GM18951 (cell line): Measurements from ENCODE around the gene TBX2.

ENCODE experiments used
- POLR2A ChIP-seq: IDR thresholded peaks from 4 replicates; pipeline ENCODE4 v1.6.1; 2011; ENCODE audit warnings: mild to moderate bottlenecking; ENCODE audit not compliant: insufficient read length, insufficient read depth; ENCODE audit errors: extremely low read depth
- in situ Hi-C: fragments of 300-500 bp; cut with MboI; formaldehyde crosslinking; loops from one replicate; pipeline ENCODE4 v1.12.0; 2022; ENCODE audit warnings: low sequenced_read_pairs, mixed read lengths, inconsistent platforms; ENCODE audit not compliant: unreplicated experiment

TBX2 gene

DNA sequence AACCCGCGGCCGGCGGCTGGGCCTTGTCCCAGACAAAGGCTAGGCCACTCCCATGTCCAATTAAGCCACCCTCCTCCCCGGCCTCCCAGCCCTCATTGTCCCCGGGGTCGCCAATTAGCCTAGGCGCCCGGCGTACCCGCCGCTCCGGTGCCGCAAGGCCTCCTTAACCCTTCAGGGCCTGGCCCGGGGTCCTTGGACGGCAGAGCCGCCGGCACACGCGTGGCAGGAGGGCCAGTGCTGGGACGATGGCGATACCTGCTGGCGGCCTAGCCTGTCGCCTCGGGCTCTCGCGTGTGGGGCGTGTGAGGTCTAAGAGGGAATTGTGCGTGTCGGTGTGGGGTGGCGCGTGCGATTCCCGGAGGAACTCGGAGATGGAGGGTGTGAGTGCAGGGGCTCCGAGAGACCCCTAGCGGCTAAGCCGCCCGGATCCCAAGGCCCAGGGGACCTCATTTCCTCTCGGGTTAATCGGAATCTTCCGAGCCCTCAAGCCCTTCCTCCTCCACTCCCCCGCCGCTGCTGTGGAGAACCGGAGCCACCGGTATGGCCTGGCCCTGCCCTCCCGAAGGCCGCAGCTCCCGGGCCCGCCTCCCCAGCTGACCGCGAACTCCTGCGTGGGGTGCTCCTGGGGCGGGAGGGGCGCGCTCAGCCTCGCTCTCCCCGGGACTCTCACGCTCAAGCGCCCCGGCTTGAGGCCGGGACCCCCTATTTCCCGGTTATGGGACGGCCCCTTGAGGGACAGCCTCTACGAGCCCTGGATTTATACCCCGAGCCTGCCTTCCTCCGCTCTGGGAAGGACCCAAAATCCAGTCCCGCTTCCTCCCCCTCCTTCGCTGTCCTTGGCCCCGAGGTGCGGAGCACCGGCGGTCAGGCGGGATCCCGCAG is 11.9 kb downstream of the TBX2 start:
- no peak for TF ChIP-seq POLR2A

DNA sequence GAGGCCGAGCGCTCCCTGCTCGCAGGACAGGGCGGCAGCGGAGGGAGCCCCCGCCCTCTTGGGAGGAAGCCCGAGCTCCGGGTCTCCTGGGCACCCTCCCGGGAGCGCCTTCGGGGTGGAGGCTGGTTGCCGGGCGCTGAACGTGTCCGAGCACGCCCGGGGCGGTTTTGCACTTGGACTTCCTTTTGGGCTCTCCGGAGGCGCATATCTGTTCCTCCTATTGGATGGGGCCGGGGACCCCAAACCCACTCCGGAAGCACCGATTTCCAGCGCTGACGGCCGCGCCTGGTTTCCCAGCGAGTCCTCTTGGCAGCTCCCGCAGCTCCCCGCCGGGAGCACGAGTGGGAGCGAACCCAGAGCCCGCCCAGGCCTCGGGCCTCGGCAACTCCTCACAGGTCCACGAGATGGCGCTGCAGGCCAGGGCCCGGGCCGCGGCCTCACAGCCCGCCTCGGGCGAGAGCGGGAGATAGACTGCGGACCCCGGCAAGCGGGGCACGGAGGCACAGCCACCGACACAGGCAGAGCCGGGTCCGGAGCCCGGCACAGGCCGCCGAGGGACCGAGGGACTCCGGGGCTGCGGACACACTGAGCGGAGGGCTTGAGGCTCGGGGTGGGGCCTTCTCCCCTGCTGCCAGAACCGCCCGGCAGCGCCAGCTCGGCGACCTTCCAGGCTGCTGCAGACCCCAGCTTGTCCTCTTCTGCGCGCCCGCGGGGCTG is 12.7 kb downstream of the TBX2 start:
- peak; percentile 29 for TF ChIP-seq POLR2A
- in situ Hi-C loops: loop anchor here (25.0 kb wide), 1 partner anchor 425 kb away; no protein-coding TSS in a partner anchor

More for the DNA sequence above, 11.9 kb downstream of the TBX2 start:
- in situ Hi-C loops: loop anchor here (25.0 kb wide), 1 partner anchor 426 kb away; no protein-coding TSS in a partner anchor

DNA sequence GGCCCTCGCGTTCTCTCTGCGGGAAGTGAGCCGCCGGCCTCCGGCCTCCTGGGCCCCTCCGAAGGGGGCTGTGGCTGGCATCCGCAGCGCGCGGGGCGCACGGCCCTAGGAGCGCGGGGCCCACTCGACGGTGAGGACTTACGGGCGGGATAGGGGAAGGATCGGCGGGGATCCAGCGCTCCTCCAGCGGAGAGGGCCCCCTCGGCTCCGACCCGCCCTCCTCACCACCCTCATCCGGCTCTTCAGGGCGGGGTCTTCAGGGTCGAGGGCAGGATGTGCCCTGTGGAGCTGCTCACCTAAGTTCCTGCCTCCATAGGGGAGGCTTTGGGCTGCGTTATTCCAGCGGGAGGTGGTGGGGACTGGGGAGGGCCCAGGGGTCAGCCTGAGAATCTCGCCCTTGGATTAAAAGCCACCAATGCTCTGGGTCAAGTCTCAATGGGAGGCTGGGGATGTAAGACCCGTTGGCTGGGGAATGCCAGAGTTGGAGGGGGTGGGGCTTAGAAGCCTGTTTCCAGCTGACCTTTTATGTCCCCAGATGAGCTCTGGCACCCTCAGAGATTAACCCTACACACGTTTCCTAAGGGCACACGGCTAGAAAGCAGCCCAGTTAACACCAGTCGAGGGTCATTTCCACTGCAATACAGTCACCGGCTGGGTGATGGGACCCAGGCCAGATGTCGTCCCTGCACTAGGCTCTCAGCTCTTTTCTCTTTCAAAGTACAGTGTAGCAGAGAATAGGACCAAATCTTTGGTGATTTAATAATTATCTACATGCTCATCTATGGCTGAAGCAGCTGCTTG is 13.4 kb downstream of the TBX2 start:
- in situ Hi-C loops: loop anchor here (25.0 kb wide), 1 partner anchor 424 kb away; no protein-coding TSS in a partner anchor
- TF ChIP-seq POLR2A: no peak

DNA sequence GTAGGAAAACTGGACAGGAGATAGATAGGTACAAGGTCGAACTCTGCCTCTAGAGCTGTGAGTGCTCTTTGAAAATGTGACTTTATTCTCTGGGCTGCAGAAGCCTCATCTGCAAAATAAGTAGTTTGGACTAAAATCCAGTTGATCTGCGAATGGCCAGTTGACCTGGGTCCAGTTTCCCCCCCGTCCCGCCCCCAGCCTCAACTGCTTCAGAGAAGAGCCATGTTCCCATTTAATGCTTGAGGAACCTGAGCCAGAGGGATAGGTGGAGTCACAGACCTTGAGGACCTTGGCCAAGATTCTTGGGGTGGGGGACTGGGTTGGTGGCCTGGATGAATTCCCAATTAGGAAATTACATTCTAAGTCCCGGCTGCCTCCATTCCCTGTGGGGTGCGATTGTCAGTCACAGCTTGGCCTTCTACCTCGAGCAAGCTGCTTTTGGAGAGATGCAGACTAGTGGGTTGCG is 14.1 kb downstream of the TBX2 start:
- in situ Hi-C loops: loop anchor here (25.0 kb wide), 1 partner anchor 424 kb away; no protein-coding TSS in a partner anchor
- TF ChIP-seq POLR2A: no peak

DNA sequence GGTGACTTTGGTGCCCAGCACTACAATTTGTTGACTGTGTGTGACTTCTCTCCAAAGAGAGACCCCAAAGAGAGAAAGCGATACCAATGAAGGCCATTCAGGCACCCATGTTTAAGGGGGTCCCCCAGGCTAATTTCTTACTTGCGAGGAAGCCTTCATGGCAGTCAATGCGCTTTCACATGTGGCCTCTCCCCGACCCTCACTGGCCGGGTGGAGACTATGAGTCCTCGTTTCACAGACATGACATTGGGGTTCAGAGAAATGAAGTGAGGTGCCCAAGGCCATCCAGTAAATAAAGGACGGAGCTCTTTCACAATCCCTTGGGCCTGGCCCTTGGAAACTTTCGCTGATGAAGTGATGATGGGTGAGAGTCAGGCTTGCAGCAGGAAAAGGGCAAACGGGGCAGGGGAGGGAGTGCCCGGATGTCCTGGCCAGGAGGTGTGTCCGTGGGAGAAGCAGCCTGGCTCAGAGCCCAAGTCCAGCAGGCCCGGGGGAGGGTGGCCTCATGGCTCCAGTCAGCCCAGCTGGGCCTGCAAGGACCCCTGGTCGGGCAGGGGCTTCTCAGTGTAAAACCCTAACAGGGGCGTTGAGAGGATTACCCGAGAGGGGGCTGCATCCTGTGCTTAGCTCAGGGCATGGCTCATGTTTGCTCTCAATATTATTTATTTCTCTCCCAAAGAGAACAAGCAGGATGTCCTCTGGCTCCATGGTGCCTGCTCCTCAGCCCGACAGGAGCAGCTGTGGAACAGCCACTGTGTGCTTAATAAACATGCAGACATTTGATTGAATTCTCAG is 14.7 kb downstream of the TBX2 start:
- in situ Hi-C loops: loop anchor here (25.0 kb wide), 1 partner anchor 423 kb away; no protein-coding TSS in a partner anchor
- TF ChIP-seq POLR2A: no peak

DNA sequence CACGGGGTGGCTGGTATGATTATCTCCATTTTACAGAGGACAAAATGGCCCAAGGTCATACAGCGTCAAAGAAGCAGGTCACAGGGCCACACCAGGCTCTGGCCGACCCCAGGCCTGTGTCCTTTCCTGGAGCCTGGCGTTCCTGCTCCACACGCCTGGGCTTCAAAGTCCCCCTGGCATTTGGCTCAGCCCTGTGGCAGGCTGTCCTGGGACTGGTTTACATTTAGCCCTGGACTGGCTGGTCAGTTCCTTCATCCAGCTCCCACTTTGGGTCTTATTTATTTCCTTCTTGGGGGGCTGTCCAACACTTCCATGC is 15.3 kb downstream of the TBX2 start:
- in situ Hi-C loops: loop anchor here (25.0 kb wide), 1 partner anchor 422 kb away; no protein-coding TSS in a partner anchor
- TF ChIP-seq POLR2A: no peak

DNA sequence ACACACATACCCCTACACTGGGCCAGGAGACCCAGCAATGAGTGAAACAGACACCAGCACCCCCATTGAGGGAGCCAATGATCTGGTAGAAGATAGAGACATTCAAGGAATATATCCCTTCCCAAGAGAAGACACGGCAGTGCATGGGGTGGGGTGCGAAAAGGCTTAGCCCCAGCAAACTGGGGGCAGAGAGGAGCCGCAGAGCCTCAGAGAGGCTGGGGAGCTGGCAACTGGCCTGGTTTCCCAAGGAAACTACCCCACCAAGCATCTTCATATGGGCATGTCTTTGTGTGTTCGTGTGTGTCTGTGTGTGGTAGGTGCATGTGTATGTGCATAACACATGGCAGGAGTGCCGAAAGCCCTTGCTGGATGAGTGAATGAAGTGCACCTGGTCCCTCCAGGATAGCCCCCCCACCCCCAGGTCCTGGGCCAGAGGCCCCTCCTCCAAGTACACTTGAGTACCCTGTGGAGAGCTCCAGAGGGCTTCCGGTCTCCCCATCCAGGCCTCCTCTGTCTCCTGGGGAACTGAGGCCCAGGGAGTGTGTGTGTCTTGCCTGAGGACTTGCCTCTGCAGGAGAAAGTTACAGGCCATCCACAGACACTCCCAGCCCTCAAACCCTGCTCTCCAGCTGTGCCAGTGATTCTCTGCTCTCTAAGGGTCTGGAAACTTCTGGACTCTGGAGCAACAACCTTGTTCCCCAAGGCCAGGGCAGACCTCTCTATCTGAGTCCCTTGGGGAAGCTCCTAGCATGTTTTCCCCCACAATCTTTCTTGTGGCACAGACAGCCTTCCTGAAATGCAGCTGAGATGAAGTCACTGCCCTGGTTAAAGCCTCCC is 15.9 kb downstream of the TBX2 start:
- TF ChIP-seq POLR2A: no peak
- in situ Hi-C loops: loop anchor here (25.0 kb wide), 1 partner anchor 422 kb away; no protein-coding TSS in a partner anchor

DNA sequence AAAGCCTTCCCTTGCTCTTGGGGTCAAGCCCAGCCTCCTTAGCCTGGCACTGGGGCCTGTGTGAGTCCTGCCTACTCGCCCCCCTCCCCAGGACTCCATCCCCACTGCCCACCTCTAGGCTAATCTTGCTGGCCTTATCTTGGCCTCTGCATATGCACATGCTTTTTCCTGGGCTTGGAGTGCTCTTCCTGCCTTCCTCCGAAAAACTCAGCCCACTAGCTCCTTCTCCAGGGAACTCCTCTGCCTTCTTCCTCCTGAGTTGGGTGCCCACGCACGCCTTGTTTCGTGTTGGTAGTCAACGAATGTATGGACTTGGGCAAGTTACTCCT is 16.5 kb downstream of the TBX2 start:
- TF ChIP-seq POLR2A: no peak
- in situ Hi-C loops: loop anchor here (25.0 kb wide), 1 partner anchor 421 kb away; no protein-coding TSS in a partner anchor

DNA sequence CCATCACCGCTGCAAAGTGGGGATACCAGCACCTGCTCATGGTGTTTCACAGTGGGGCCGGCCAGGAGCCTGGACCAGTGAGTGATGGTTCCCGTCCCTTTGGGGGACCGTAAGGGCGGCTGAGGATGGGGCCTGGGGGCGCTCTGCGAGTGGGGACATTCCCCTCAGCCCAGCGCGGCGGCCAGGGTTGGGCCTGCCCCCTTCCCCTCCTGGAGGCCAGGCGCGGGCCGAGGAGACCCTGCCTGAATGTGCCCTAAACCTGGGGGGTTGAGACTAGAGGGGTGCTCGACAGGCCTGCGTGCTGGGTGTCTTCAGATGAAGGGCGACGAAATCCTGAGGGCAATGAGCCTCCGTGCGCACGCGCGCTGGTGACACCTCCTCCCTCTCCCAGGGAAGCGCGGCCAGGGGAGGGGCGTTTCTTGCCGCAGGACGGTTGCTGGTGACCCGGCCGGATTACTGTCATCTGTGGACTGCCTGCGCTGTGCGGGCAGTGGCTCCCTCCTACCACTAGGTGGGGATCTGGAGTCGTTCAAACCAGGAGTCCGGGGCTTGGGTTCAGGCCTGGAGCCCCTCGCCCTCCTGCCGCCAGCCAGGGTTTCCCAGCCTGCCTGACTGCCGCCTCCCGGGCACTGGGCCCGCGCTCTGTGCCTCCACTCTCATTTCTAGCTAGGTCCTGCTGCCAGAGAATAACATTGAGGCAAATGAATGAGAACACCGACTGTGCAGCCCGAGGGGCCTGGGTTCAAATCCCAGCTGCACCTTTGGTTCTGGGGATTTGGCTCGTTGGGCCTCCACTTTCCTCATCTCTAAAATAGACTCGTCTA is 17.1 kb downstream of the TBX2 start:
- in situ Hi-C loops: loop anchor here (25.0 kb wide), 1 partner anchor 421 kb away; no protein-coding TSS in a partner anchor
- TF ChIP-seq POLR2A: no peak

DNA sequence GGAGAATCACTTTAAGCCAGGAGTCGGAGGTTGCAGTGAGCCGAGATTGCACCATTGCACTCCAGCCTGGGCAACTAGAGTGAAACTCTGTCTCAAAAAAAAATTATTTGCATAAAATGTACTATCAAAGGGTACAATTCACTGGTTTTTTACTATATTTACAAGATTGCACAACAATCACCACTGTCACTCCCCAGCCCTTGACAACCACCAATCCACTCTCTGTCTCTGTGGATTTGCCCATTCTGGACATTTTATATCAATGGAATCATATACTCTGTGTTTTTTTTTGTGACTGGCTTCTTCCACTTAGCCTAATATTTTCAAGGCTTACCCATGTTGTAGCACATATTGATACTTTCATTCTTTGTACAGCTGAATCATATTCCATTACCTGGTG is 18.8 kb downstream of the TBX2 start:
- TF ChIP-seq POLR2A: no peak
- in situ Hi-C loops: loop anchor here (25.0 kb wide), 1 partner anchor 419 kb away; no protein-coding TSS in a partner anchor

DNA sequence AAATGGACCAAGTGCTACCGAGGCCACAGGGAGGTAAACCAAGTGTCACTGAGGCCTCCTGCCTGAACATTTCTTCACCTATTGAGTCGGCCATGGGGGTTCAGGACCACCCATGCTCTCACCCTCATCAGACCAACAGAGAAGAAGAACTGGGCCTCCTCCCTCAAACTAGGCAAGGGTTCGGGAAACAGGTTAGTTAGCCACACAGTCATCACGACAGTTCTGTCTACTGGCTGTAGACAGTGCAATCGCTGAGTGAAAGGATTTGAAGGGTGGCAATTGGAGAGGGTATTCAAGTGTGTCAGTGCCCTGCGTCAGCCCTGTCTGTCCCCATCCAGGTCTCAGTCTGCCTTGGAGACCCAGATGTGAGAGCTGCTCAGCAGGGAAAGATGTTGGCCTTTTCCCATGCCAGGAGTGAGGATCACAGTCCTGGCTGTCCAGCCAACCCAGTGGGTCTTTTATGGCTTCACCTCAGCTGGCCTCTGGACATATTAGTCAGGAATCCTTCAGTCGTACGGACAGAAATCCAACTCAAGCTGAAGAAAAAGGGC is 19.9 kb downstream of the TBX2 start:
- no peak for TF ChIP-seq POLR2A
- in situ Hi-C loops: loop anchor here (25.0 kb wide), 1 partner anchor 418 kb away; no protein-coding TSS in a partner anchor
